Keratinocyte (primary cell): ENCODE data around the gene CLBA1.

Experiments
- CTCF ChIP-seq, 3 experiments: IDR thresholded peaks in 1 of 3; conservative IDR thresholded peaks in 1 of 3; optimal IDR thresholded peaks in 1 of 3; 2 replicates in 2 of 3; 3 replicates in 1 of 3; pipeline versions ENCODE3 to v1.5.1; 2011; ENCODE audit warnings: low read length in 3 of 3, mild to moderate bottlenecking in 3 of 3, moderate library complexity in 2 of 3, control low read depth in 1 of 3, inconsistent platforms in 1 of 3; ENCODE audit not compliant: insufficient read depth in 2 of 3; ENCODE audit errors: extremely low read depth in 1 of 3
- EZH2 ChIP-seq: IDR thresholded peaks from one replicate; pipeline ENCODE4 v1.6.1; 2012; ENCODE audit warnings: inconsistent platforms, mild to moderate bottlenecking, low read length, moderate library complexity

- TF ChIP-seq CTCF (optimal IDR thresholded peaks at IDR 0.05 in 1 of 3, IDR thresholded peaks at IDR 0.05 in 1 of 3, conservative IDR thresholded peaks at IDR 0.05 in 1 of 3; ENCODE audit: extremely low read depth in 1 of 3, insufficient read depth in 2 of 3, low read length in 3 of 3), result no peak
- no peak for TF ChIP-seq EZH2
These were observed 22.1 kb downstream of the CLBA1 start for GRCh38 chr14:105007593-105008264.
